OCI-LY3 (cell line): ENCODE results near the gene DDX24.

ENCODE experiments used
- CTCF ChIP-seq: fragments of 200-600, 300-600 bp; sonication (generic); IDR thresholded peaks from 2 replicates; pipeline ENCODE4 v1.5.1; 2014; ENCODE audit warnings: antibody characterized with exemption, low read length, low read depth
- EZH2phosphoT487 ChIP-seq: fragments of 200-600 bp; shearing (Covaris generic); IDR thresholded peaks from 2 replicates; pipeline ENCODE4 v1.6.1; 2018; ENCODE audit warnings: antibody characterized with exemption, mixed run types, low read depth

DNA sequence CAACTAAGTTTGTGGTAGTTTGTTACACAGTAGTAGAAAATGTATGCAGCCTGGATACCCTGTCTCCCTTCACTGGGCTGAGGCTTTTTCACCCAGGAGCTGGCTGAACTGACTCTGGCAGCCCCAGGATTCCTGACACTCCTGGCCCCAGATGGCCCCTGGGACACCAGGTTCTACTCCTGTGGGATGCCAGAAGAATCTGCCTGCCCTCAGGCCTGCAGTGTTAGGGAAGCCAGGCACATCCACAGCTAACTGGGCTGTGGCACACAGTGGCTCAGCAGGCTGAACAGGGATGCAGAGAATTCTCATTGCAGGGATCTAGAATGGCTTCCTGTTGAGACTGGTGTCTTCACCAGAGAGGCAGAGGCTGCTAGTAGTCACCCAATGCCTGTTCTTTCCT, 38.1 kb upstream of the DDX24 start:
- no peak for TF ChIP-seq CTCF
- TF ChIP-seq EZH2phosphoT487, result no peak
